Activated naive CD4-positive, alpha-beta T cell treated with anti-CD3 and anti-CD28 coated beads, Interleukin-2, amount 10 ng/mL, durations not matched to agents 7 days and 5 days (primary cell): ENCODE results near the gene PTOV1.

Source experiments
- CTCF ChIA-PET: fragments of 350-600 bp; sonication (Branson Sonifier 250); formaldehyde crosslinking; loops from one replicate; lab custom pipeline; 2021; ENCODE audit warnings: antibody characterized with exemption; lab: Charles Lee
- DNase-seq: peaks from one replicate; pipeline ENCODE4 v3.0.0-alpha.2; 2020
- H3K27ac Mint-ChIP-seq: one replicate; pipeline ENCODE4 v1.8.0; 2021; ENCODE audit warnings: mild to moderate bottlenecking, moderate library complexity, mixed read lengths
- H3K27me3 Mint-ChIP-seq: one replicate; pipeline ENCODE4 v1.8.0; 2021; ENCODE audit warnings: mild to moderate bottlenecking, mixed read lengths
- H3K36me3 Mint-ChIP-seq: one replicate; pipeline ENCODE4 v1.8.0; 2021; ENCODE audit warnings: mixed read lengths
- H3K4me1 Mint-ChIP-seq: one replicate; pipeline ENCODE4 v1.8.0; 2021; ENCODE audit warnings: mixed read lengths
- H3K4me3 Mint-ChIP-seq: one replicate; pipeline ENCODE4 v1.8.0; 2021; ENCODE audit warnings: mild to moderate bottlenecking, moderate library complexity, mixed read lengths
- H3K9me3 Mint-ChIP-seq: one replicate; pipeline ENCODE4 v1.8.0; 2021; ENCODE audit warnings: mixed read lengths

The PTOV1 gene

DNA sequence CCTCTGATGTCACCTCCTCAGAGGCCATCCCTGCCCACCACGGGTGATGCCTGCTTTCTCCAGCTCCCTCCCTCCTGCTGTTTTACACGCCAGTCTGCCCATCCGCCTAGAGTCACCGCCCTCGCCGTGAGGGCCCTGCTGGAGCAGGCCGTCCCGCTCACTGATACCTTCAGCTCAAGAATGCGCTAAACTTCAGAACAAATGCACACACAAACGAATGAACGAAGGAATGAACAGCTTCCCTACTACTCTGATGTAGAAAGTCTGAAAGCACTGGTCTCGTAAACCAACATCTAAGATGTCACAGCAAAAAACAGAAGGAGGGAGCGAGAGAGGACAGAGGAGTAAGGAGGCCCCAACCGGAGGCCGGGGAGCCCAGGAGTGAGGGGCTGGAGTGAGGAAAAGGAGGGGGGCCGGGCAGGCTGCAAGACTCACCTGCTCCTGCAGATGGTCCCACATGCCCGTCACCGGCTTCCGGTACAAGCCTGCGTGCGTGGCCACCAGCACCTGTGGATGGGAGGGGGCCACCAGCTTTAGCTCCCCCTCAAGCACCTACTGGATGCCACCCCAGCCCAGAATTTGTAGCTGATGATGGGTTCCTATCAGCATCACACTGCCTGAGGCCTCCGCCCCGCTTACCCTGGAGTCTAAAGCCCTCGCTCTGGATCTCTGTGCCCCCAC lies 12.4 kb downstream of the PTOV1 start:
- Mint-ChIP-seq H3K4me1 (peaks cover 36% of the 10 kb centered on the region), H3K9me3 (no peaks in the 10 kb centered on the region), H3K4me3 (no peak overlapping the region), H3K27me3 (no peaks in the 10 kb centered on the region), H3K27ac (peak overlapping the region; percentile 28), H3K36me3 (peaks cover 43% of the 10 kb centered on the region)
- CTCF ChIA-PET = interaction anchor here (1.2 kb wide), 1 partner anchor 13 kb away, joined by 3 read pairs; no protein-coding TSS in a partner anchor
- DNase-seq = no peak

- peaks cover 36% of the 10 kb centered on the region for H3K4me1 Mint-ChIP-seq
- no peaks in the 10 kb centered on the region for H3K9me3 Mint-ChIP-seq
- no peak overlapping the region for H3K4me3 Mint-ChIP-seq
- DNase-seq = no peak
- peak overlapping the region; percentile 28 for H3K27ac Mint-ChIP-seq
- peaks cover 43% of the 10 kb centered on the region for H3K36me3 Mint-ChIP-seq
- no peaks in the 10 kb centered on the region for H3K27me3 Mint-ChIP-seq
- CTCF ChIA-PET = interaction anchor here (1.2 kb wide), 1 partner anchor 13 kb away, joined by 3 read pairs; no protein-coding TSS in a partner anchor
These were observed 13.0 kb downstream of the PTOV1 start for GRCh38 chr19:49863935-49864320.

GRCh38 chr19:49864890-49865289 lies 13.9 kb downstream of the PTOV1 start:
- Mint-ChIP-seq H3K27me3 (no peaks in the 10 kb centered on the region), H3K4me3 (no peak overlapping the region), H3K4me1 (peaks cover 36% of the 10 kb centered on the region), H3K9me3 (no peaks in the 10 kb centered on the region), H3K27ac (no peak overlapping the region), H3K36me3 (peaks cover 41% of the 10 kb centered on the region)
- no peak for DNase-seq
- CTCF ChIA-PET = interaction anchor here (1.1 kb wide), 1 partner anchor 26 kb away, joined by 3 read pairs; no protein-coding TSS in a partner anchor

GRCh38 chr19:49866933-49867782 lies 16.2 kb downstream of the PTOV1 start, which contains the start of gene PNKP:
PNKP (minus strand) TSS chr19:49867576; CDS start chr19:49867204, 372 bp downstream.
- Mint-ChIP-seq H3K9me3 (no peaks in the 10 kb centered on the region), H3K36me3 (peaks cover 38% of the 10 kb centered on the region), H3K4me3 (peak within 1 kb of the TSS; percentile 99), H3K4me1 (peaks cover 50% of the 10 kb centered on the region), H3K27me3 (no peaks in the 10 kb centered on the region), H3K27ac (no peak within 1 kb of the TSS)
- peak; percentile 93 for DNase-seq
- CTCF ChIA-PET = interaction anchor here (1.3 kb wide), 1 partner anchor 13 kb away, joined by 3 read pairs; no protein-coding TSS in a partner anchor

- no peak for DNase-seq
- Mint-ChIP-seq H3K4me1 (peaks cover 50% of the 10 kb centered on the region), H3K9me3 (no peaks in the 10 kb centered on the region), H3K27me3 (no peaks in the 10 kb centered on the region), H3K36me3 (peaks cover 28% of the 10 kb centered on the region), H3K27ac (no peak overlapping the region), H3K4me3 (no peak overlapping the region)
- CTCF ChIA-PET = interaction anchor here (1.1 kb wide), 1 partner anchor 26 kb away, joined by 3 read pairs; no protein-coding TSS in a partner anchor
These were observed 18.1 kb downstream of the PTOV1 start for GRCh38 chr19:49869009-49869483.

GRCh38 chr19:49869484-49870308 lies 18.7 kb downstream of the PTOV1 start:
- peaks cover 23% of the 10 kb centered on the region for H3K36me3 Mint-ChIP-seq
- H3K27ac Mint-ChIP-seq = no peak overlapping the region
- H3K27me3 Mint-ChIP-seq = no peaks in the 10 kb centered on the region
- H3K4me3 Mint-ChIP-seq = no peak overlapping the region
- H3K9me3 Mint-ChIP-seq = no peaks in the 10 kb centered on the region
- H3K4me1 Mint-ChIP-seq = peaks cover 46% of the 10 kb centered on the region
- DNase-seq = peak; percentile 94
- CTCF ChIA-PET = interaction anchor here (1.1 kb wide), 1 partner anchor 26 kb away, joined by 3 read pairs; no protein-coding TSS in a partner anchor

- Mint-ChIP-seq H3K27ac (no peak overlapping the region), H3K36me3 (peaks cover 18% of the 10 kb centered on the region), H3K4me3 (no peak overlapping the region), H3K9me3 (no peaks in the 10 kb centered on the region), H3K4me1 (peaks cover 45% of the 10 kb centered on the region), H3K27me3 (no peaks in the 10 kb centered on the region)
- no peak for DNase-seq
- CTCF ChIA-PET = no interaction called here
These were observed 19.4 kb downstream of the PTOV1 start for GRCh38 chr19:49870309-49870901.

- H3K27me3 Mint-ChIP-seq = no peaks in the 10 kb centered on the region
- H3K27ac Mint-ChIP-seq = peak overlapping the region; percentile 33
- H3K36me3 Mint-ChIP-seq = peaks cover 12% of the 10 kb centered on the region
- peaks cover 37% of the 10 kb centered on the region for H3K4me1 Mint-ChIP-seq
- CTCF ChIA-PET = no interaction called here
- no peak for DNase-seq
- H3K4me3 Mint-ChIP-seq = peak overlapping the region; percentile 20
- H3K9me3 Mint-ChIP-seq = no peaks in the 10 kb centered on the region
These were observed 20.5 kb downstream of the PTOV1 start for GRCh38 chr19:49871349-49871985.

DNA sequence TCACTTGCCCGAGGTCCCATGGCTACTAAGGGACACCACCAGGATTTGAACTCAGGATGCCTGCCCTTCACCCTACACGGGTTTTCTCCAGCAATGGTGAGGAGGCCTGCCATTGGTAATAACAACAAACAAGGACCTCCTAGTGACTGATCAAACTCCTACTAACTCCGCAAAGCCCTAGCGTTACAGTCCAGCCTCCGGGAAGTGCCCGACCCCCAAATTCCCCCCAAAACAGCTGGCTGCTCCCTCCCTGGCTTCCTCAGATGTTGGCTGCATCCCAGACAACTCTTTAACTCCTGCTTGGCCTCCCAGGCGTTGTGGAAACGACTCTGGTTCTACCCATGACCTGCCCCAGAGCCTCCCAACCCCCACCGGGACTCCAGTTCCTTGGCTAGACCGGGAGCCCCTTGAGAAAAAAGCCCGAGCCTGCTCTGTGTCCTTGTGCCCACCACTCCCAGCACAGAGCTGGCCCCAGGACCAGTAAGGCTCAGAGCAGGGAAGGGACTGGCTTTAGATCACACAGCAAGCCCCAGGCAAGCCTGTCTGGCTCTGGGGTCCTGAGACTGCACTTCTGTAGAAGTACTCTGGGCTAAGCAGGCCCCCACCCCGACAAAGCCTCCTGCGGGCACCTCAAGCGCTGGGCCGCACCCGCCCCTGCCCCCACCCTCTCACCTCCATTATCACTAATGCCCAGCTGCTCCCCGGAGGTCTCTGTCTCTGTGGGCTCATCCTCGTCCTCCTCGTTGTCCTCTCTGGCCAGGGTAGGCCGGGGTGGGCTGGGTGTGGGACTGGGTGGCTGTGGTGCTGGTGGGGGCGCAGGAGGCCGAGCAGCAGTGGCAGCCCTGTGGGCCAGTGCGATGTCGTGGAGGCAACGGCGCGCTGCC lies 21.5 kb downstream of the PTOV1 start:
- Mint-ChIP-seq H3K9me3 (no peaks in the 10 kb centered on the region), H3K27ac (no peak overlapping the region), H3K36me3 (peaks cover 8% of the 10 kb centered on the region), H3K27me3 (no peaks in the 10 kb centered on the region), H3K4me1 (peaks cover 30% of the 10 kb centered on the region), H3K4me3 (no peak overlapping the region)
- DNase-seq = no peak
- CTCF ChIA-PET = no interaction called here

- DNase-seq = no peak
- no peak overlapping the region for H3K4me3 Mint-ChIP-seq
- H3K27me3 Mint-ChIP-seq = no peaks in the 10 kb centered on the region
- no peaks in the 10 kb centered on the region for H3K9me3 Mint-ChIP-seq
- peaks cover 33% of the 10 kb centered on the region for H3K4me1 Mint-ChIP-seq
- CTCF ChIA-PET = no interaction called here
- peaks cover 11% of the 10 kb centered on the region for H3K36me3 Mint-ChIP-seq
- no peak overlapping the region for H3K27ac Mint-ChIP-seq
These were observed 22.2 kb downstream of the PTOV1 start for GRCh38 chr19:49873129-49873521.

DNA sequence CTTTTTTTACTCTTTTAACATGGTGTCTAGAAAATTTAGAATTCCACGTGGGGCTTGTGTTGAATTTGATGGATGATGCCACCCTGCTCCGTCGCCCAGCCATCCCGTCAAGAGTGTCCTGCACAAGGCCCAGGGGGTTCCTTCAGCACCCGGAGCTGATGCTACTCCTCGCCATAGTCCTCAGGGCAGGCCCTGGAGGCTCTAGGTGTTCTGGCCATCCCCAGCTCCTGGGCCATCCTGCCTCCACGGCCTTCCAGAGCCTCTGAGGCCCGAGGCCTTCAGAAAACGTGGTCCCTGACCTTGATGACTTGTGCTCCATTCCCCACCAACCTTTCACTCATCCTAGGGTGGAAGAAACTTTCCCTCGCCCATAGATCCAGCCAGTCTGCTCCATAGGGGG lies 22.9 kb downstream of the PTOV1 start:
- DNase-seq = no peak
- H3K4me1 Mint-ChIP-seq = peaks cover 39% of the 10 kb centered on the region
- CTCF ChIA-PET = no interaction called here
- H3K27me3 Mint-ChIP-seq = no peaks in the 10 kb centered on the region
- peaks cover 14% of the 10 kb centered on the region for H3K36me3 Mint-ChIP-seq
- H3K9me3 Mint-ChIP-seq = no peaks in the 10 kb centered on the region
- no peak overlapping the region for H3K27ac Mint-ChIP-seq
- H3K4me3 Mint-ChIP-seq = no peak overlapping the region

DNA sequence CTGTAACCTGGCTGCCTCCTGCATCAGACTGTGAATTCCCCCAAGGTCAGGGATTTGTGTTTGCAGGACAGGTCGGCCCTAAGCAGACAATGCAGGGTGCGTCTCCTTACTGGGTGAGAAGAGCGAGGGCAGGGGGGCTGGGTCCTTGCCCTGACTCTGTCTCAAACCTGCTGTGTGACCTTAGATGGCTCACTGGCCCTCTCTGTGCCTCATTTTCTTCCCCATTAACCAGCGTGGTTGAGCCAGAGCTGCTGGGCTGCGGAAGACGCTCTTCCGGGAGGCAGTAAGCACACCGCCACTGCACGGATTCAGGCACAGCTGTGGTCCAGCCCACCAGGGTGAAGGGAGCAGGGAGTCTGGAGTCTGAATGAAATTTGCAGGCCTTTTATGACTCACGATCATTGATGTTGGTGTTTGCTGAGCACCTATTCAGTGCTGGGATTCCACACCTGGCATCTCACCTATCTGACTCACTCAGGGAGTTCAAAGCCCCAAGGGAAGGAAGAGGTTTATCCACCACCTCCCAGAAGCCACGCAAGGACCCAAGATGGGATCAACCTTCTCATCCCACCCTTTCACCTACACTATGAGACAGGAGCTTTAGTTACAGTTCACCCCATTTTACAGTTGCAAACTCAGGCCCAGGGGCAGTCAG lies 23.7 kb downstream of the PTOV1 start:
- no peak for DNase-seq
- no peaks in the 10 kb centered on the region for H3K9me3 Mint-ChIP-seq
- no peaks in the 10 kb centered on the region for H3K27me3 Mint-ChIP-seq
- CTCF ChIA-PET = no interaction called here
- no peak overlapping the region for H3K27ac Mint-ChIP-seq
- no peak overlapping the region for H3K4me3 Mint-ChIP-seq
- H3K36me3 Mint-ChIP-seq = peaks cover 21% of the 10 kb centered on the region
- H3K4me1 Mint-ChIP-seq = peaks cover 45% of the 10 kb centered on the region
